DMS 273 treated with DMSO at 0.1 percent for 48 hours (cell line): ENCODE data around the gene FSCN2.

Experiments used
- DNase-seq: peaks from one replicate; lab custom pipeline; 2025; lab: John Stamatoyannopoulos, UW

Gene FSCN2

DNA sequence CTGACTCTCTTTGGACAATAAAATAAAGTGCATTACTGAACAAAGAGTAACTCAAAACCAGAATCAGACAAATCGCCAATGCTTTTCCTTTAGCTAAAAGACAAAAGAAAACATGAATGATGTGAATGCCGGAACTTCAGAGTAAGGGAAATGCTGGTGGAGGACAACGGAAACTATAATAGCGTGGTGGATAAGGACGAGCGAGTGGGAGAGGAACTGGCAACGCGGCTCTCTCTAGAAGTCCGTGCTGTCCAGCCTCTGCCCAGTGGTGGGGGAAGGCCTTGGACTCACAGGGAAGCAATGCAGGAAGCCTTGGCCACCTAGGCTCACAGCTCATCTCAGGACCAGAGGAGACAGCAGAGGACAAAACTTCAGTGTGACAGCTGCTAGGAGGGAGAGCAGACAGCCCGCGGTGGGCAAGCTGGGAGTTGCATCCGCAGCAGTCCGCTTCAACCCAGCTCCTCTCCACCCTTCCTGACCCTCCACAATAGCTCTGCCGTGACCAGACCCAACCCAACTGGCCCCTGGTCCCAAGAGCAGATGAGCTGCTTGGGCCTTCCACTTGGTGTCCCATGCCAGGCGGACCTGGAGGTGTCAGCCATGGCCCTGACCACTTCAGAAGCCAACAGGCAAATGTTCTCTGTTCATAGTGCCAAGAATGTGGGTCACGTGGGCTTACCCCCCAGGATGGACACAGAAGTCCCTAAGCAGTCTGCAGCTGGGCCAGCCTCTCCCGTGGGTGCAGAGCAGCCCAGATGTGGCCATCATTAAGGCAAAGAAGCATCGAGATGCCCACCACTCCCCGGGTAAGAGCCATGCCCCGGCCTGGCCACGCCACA, 29.3 kb downstream of the FSCN2 start:
- no peak for DNase-seq

DNA sequence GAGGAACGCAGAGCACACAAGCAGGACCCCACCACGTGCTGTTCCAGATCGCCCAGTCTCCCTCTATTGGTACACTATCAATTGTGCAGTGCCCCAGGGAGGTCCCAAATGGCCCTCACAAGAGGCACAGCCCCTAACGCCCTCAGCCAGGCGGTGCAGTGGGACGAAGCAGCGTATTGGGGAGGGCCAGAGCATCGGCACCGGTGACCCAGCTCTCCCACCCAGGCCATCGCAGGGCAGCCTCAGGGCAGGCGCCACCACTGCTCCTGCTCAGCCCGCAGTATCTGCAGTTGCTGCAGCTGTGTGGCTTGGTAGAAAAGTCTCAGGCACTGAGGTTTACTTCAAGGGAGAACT, 29.9 kb downstream of the FSCN2 start:
- DNase-seq: no peak

DNA sequence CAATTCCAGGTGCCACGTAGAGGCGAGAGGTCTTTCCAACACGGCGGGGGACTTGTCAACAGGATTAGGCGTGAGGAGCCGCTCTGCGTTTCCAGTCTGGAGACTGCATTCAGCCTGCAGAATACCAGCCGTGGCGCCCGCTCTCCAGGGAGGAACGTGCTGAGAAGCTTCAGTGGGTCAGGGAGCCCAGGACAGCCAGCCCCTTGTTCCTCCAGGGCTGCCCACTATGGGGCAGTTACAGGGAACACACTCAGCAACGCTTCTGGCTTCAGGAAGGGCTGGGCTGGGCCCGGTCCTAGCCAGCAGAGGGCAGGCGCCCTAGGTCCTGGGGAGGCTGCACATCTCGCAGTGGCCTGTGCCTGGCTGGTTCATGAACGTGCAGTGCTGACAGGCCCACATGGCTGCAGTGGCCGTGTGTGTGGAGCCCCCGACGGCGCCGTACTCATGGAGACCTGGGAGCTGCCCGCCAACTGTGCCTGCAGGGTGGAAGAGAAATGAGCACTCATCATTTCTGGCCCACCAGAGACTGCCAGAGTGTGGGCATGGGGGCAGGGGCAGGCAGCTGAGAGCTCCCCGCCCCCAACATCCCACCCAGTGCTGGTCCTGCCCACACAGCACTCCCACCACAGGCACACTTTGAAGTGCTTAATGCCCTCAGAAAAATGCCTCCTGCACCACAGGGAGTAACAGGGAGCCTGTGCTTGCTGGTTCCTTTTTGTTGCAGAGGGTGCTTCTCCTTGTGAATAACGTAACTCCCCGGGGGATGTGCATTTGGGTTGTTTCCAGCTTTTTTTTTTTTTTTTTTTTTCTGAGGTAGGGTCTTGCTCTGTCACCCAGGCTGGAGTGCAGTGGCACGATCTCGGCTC, 31.0 kb downstream of the FSCN2 start:
- DNase-seq: no peak

DNA sequence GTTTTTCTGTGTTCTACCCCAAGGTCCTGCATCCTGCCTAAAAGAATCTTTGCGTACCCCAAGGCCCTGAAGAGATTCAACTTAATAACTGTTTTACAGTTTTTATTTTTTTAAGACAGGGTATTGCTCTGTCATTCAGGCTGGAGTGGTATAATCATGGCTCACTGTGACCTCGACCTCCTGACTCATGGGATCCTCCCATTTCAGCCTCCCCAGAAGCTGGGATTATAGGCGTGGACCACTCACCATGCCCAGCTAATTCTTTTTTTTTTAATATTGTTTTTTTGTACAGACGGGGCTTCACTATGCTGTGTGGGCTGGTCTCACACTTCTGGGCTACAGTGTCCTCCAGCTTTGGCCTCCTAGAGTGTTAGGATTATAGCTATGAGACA, 33.3 kb downstream of the FSCN2 start:
- no peak for DNase-seq

DNA sequence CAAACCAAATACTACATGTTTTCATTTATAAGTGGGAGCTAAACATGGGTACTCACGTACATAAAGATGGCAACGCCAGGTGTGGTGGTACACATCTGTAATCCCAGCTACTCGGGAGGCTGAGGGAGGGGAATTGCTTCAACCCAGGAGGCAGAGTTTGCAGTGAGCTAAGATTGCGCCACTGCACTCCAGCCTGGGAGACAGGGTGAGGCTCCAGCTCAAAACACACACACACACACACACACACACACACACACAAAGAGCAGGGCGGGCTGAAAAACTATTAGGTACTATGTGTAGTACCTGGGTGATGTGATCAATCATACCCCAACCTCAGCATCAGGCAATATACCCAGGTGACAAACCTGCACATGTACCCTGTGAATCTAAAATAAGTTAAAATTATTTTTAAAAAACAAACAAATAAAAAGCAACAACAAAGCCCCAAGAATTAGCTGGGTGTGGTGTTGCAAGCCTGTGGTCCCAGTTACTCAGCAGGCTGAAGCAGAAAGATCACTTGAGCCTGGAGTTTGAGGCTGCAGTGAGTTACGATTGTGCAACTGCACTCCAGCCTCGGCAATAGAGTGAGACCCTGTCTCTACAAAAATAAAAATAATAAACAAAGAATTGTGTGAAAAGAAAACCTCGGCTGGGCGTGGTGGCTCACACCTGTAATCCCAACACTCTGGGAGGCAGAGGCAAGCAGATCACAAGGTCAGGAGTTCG, 35.8 kb downstream of the FSCN2 start:
- DNase-seq: no peak

DNA sequence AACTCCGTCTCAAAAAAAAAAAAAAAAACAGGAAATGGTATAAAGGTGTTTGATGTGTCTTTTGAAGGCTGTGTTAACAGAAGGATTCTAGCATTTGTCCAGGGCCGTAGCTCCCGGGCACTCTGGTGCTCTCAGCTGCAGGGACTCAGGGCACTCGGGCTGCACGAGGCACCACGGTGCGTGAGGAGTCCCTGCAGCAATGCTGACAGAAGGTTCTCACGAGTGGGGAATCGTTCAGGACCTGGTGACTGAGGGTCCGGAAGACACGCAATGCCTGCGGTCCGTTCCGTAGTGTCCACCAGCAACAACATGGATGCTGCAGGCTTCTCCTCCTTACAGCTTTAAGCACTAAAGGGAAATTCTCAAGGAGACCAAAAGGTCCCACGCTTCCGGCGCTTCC, 36.6 kb downstream of the FSCN2 start:
- no peak for DNase-seq

DNA sequence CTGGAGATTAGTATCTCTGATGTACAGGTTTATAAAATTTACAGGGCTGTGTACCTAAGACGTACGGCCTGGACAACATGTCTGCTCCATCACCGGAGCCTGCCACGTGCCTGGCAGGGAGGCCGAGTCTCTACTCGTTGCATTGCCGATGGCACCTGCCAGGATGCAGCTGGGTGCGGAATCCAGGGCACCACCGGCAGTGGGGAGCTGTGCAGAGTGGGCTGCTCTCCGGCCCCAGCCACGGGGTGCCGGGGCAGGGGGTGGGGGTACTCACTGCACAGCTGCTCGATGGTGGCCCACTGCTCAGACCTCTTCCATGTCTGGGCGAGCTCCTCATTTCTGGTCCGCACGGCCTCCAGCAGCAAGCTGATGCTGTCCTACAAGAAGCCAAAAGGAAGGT, 37.1 kb downstream of the FSCN2 start:
- no peak for DNase-seq

DNA sequence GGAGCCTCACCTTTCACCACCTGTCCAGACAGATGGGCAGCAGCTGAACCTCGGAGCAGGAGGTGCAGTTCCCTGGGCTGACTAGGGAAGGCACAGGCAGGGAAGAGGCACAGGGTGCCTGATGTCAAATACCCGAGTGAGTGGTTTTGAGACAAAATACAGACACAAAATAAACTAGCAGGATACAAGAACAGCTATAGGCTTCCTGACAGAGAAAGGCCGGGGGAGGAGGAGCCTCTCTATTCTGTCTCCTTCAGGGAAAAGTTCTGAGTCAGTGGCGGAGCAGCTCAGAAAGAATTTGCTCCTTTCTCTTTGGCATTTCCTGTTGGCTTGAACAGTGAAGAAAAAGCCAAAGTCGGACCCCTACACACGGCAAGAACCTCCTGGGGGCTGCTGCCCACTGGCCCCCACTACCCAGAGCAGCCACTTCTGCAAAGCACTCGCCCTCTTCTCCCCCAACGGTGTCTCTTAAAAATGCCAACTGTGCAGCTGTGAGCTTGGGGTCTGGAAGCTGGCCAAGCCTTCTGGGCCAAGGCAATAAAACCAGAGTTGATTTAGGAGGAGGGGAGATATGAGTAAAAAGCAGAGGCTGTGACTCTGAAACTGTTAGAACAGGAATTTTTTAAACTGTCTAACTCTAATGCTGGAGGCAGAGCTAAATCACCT, 38.4 kb downstream of the FSCN2 start:
- DNase-seq: peak; percentile 77

DNA sequence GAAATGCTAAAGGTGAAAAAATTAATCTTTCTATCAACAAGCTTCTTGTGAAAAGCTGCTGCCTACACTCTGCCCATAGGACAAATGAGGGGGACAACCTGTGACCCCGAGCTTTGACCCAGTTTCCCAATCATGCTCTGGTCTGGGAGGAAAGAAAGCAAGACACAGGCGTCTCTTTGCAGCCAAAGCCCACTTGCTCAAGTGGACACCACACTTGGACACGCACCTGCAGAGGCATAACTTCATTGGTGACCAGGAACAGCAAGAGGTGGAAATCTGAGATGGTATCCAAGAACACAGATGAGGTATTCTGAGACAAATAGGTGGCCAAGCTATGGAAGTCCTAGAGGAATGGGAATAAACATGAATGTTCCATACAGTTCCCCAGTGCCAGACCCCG, 39.0 kb downstream of the FSCN2 start:
- DNase-seq: no peak

DNA sequence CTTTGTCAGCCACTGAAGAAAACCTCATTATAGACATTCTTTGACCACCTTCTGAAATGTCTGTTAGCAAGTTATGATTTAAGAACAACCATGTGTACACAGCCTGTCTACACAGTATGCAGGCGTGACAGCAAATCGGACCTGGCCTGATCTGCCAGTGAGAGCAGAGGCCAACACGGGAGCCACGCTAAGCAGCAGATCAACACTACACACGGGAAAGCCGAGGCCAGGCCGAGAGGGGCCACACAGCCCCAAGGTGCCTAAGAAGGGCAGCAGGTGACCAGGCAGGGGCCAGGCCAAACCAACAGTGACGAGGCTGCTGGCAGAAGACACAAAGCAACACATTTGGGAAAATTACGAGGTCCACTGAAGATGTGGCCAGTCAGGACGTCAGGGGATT, 40.2 kb downstream of the FSCN2 start:
- no peak for DNase-seq

DNA sequence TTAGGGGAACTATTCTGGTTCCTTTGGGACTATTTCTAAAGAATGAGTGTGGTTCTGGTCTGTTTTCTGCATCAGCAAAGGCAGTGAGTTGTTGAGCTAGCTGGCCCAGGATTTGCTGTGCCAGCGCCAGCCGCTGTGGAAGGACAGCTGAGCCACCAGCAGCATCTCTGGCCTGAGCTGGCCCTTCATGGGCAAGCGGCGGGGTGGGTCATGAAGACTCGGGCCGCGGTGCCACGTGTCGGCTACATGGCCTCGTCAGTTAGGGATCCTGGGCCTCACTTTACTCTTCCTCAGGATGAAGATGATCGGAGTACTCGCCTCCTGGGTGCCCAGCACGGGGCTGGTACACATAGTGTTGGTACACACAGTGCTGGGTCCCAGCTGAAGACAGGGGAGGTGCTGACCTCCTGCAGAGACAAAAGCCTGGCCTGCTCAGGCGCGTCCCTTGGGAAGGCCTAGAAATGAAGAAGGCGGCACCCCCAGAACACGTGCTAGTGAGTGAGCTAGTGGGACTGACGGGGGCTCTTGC, 41.9 kb downstream of the FSCN2 start:
- no peak for DNase-seq

DNA sequence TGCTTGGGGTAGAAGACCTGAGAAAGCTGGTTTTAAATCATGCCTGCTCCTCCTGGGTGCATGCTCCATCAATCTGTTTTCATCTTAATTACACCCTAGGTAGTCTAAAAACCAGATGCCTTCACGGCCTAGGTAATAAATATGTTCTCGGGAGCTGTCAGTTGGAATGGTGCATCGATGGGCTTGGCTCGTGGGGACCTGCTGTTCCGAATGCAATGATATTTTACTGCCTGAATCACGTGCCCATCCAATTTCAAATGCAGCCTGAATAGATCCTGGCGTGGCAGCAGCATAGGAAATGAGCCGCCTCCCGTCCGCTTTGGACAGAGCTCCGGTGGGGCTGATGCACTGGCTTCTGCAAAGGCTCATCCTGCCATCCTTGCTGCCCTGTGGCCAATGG, 42.8 kb downstream of the FSCN2 start:
- no peak for DNase-seq

DNA sequence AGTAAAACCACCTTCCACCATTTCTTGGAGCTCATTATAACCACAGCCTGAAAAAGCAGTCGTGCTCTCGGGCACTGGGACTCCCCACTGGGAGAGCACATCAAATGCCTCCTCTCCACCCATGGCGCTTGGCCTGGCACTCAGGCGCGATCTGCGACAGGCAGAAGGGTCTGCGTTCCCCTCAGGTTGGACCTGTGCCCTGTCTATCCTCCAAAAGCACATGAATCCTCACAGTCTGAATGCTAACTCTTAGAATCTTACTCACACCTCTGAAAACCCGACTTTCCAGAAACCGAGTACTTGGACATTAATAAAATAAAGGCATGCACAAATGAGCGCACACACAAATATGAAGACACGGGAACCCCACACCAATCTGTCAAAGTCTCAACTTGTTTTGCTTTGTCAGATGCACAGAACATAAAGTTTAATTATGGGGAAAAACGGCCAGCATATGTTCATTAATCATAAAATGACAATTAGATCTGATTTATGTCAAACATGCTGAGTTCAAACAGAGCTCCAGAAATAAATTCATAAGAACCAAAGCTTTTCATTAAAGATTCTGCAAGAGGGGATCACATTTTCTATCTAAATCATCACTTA, 44.5 kb downstream of the FSCN2 start:
- no peak for DNase-seq

DNA sequence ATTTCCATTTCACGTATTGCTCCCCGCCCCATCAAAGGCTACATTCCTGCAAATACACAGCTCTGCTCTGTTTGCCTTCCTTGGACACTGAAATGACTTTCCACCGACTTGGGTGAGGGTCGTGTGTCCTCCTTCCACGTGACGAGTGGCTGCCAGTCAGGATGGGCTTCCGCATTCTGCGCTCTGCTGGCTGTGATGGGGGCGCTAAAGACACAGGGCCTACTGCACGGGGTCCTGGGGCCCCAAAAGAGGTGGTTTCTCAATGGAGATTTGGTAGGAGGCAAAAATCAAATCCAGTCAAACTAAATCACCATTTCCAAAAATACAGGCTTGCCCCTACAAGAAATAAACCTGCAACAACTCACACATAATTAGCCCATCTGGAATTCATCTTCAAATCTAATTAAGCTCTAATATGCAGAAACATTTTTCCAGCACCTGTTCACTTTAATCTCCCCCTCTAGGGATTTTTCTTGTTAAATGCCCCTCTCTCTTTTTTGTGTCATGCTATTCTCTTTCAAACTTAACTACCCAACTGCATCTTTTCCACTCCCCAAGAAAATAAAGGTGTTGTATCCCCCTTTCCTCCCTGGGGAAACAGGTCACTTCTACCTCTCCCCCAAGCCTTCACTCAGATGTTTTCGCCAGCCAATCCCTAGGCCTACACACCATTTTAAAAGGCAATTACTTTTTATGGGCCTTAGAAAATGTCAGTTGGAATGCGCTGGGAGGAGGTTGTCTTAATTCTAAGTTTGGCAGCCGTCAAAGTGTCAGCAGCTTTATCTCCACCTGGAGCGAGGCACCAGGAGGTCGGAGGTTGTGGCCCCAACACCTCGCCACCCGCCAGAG, 45.8 kb downstream of the FSCN2 start:
- peak; percentile 46 for DNase-seq

DNA sequence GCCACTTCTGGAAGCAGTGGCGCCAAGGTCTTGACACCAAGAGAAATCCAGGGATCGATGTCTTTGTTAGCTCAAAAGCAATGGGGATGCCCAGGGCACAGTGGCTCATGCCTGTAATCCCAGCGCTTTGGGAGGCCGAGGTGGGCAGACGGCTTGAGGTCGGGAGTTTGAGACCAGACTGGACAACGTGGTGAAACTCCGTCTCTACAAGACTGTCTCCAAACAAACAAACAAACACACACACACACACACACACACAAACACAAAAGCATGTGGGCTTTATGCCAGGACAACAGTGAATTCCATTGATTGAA, 46.4 kb downstream of the FSCN2 start:
- no peak for DNase-seq

DNA sequence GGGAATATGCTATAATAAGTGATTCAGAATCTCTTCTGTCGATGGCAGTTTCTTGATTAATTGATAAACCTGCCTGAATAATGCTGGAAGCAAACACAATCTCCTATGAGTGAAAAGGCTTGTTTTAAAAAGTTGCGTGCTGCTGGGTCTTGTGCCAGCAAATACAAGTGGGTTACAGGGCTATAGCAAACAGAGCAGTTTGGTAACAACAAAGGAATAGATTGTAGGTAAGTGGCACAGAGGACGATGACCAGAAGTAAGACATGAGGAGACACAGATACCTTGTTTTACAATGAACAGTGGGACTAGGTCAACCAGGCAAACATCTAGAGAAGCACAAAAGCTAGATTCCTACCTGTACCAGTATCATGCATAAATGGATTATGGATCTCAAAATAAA, 47.7 kb downstream of the FSCN2 start:
- DNase-seq: no peak

DNA sequence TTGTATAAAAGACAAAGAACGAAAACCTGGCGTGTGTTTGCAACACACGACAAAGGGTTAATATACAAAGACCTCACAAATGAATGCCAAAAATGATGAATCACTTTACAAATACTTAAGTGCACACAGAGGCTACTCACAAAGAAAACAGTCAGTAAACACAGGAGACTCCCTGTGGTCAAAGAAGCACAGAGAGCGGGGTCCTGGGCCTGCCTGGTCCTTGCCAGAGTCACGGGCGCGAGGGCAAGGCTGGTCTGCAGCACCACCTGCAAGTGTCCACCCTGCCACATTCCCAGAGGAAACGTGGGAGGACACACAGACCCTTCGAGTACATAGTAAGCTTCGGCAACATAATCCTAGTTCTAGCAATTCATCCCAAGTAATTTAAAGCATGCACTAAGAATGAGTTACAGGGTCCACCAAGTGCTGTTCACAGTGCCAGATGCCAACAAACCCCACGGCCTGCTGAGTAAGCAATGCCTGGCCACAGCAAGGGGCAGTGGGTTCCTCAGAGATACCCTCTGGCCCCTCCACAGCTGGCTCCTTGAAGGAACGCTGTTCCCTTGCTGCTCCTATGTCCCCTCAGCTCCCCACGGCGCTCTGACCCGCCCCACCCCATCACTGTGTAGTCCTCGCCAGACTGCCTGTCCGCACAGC, 48.6 kb downstream of the FSCN2 start:
- DNase-seq: no peak

DNA sequence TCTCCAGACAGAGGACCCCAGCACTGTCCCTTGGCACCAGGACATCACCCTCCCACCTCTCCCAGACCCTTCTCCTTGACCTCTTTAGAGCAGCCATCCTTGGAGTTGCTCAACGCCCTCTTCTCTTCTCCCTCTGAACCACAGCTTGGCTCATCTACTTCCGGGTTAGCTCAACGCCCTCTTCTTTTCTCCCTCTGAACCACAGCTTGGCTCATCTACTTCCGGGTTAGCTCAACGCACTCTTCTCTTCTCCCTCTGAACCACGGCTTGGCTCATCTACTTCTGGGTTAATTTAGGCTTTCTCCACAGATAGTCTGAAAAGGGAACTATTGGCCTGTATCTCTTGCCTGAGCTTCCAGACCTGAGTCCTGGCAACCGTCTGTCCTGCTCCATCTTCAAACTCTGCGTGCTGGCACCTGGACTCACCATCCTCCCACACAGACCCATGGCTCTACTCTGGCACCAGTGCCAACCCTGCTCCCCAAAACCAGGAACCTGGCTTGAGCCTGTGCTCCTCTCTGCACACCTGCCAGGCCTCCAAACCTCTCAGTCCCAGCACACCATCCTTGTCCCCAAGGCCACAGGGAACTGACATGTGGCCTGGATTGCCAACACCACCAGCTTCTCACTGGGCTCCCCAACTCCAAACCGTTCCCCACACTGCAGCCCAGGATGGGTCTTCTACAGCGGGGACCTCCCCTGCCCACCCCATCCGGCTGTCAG, 49.3 kb downstream of the FSCN2 start:
- no peak for DNase-seq

DNA sequence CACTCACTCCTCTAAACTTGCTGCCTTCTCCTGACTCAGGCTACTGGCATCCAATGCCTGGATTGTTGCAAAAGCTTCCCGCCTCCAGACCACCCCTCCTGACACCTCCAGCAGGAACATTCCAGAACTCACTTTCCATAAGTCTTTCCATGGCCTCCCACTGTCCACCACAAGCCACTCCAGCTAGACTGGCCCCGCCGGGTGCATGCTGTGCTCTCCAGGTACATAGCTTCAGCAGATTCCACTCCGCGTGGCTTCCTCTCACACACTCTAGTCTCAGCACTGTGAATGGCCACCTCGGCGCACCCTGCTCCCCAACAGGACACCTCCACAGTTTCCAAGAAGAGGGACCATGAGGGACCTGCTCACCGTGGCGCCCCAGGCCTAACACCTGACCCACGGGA, 49.9 kb downstream of the FSCN2 start:
- no peak for DNase-seq
